Lung (tissue), 12 donors: Measurements from ENCODE around the gene CHI3L1. TPM values are rescaled to one million over a fixed set of nuclear protein-coding genes. Genes with fewer than 3 reads are reported as not detected.

ENCODE experiments used
- ATAC-seq: fragments of 200-7000 bp; cut with Tn5 transposase; one replicate; pipeline ENCODE4 v1.9.1; 2020; ENCODE audit warnings: moderate number of reproducible peaks; ENCODE audit not compliant: insufficient read depth, low FRiP score
- DNase-seq, 3 donors: peaks; one replicate each; pipeline ENCODE4 v3.0.0-alpha.2; 2013 to 2017
- H3K27ac ChIP-seq, 2 donors: one replicate each; pipeline ENCODE4 v1.5.1; 2013; ENCODE audit warnings: mild to moderate bottlenecking in 2 of 2, moderate library complexity in 2 of 2, control low read depth in 1 of 2, inconsistent platforms in 1 of 2, low read depth in 1 of 2, low read length in 1 of 2
- H3K27me3 ChIP-seq, 3 donors: one replicate each; pipeline ENCODE4 v1.5.1; 2013; ENCODE audit warnings: low read length in 2 of 3; ENCODE audit not compliant: control insufficient read depth in 3 of 3, insufficient read depth in 3 of 3
- H3K36me3 ChIP-seq, 4 donors: one replicate each; pipeline ENCODE4 v1.5.1; 2013; ENCODE audit warnings: low read length in 4 of 4, mild to moderate bottlenecking in 1 of 4, moderate library complexity in 1 of 4; ENCODE audit not compliant: control insufficient read depth in 4 of 4, insufficient read depth in 4 of 4
- H3K4me1 ChIP-seq, 5 donors: one replicate each; pipeline ENCODE4 v1.5.1; 2013; ENCODE audit warnings: low read length in 5 of 5, mild to moderate bottlenecking in 2 of 5, moderate library complexity in 1 of 5; ENCODE audit not compliant: control insufficient read depth in 5 of 5, insufficient read depth in 5 of 5
- H3K4me3 ChIP-seq: one replicate; pipeline ENCODE4 v1.5.1; 2013; ENCODE audit warnings: mild to moderate bottlenecking, control low read depth, moderate library complexity
- H3K9ac ChIP-seq, 2 donors: one replicate each; pipeline ENCODE4 v1.5.1; 2013; ENCODE audit warnings: low read length in 2 of 2, control low read depth in 1 of 2; ENCODE audit not compliant: insufficient read depth in 1 of 2
- H3K9me3 ChIP-seq, 4 donors: one replicate each; pipeline ENCODE4 v1.5.1; 2013; ENCODE audit warnings: low read length in 3 of 4, mild to moderate bottlenecking in 1 of 4, moderate library complexity in 1 of 4; ENCODE audit not compliant: control insufficient read depth in 4 of 4, insufficient read depth in 3 of 4
- CTCF ChIP-seq: IDR thresholded peaks from 2 replicates; pipeline ENCODE4 v1.5.1; 2012; ENCODE audit warnings: mild to moderate bottlenecking; ENCODE audit errors: control extremely low read depth, extremely low read depth
- WGBS, 2 donors: extraction: QIAGEN DNeasy Blood & Tissue Kit; methylation state at CpG; one replicate each; pipeline ENCODE4 v1.1.7; 2013; 5-methylcytosine and 5-hydroxymethylcytosine counted together
- polyA plus RNA-seq, 2 donors: library from polyadenylated mRNA; stranded (reverse); fragments of 200-250 nt; gene quantifications; one replicate each; pipeline ENCODE4 v1.2.1, GENCODE V29; 2013
- total RNA-seq, 2 donors: library from RNA; depleted of rRNA in 1 of 2; stranded (reverse); fragments of >200 nt in 1 of 2; gene quantifications; one replicate each; pipeline ENCODE4 v1.2.1, GENCODE V29; 2014 to 2021
- donor health status: control.
- donor health status: control.
- donor health status: Bipolar disorder and iron deficiency.
- donor health status: healthy.
- donor health status: DM: yes; HTN: yes; CAD: no.

Gene CHI3L1
- total and polyA plus RNA-seq, 4 donors: 46.4 to 169 (median 110) TPM

GRCh38 chr1:203137324-203137723 lies 49.2 kb downstream of the CHI3L1 start:
- Histone ChIP-seq H3K4me1 (peaks cover 0 to 7% (median 0%) of the 10 kb centered on the region in 5 donors), H3K27me3 (peaks cover 0 to 2% (median 0%) of the 10 kb centered on the region in 3 donors), H3K27ac (no peak overlapping the region), H3K9me3 (no peaks in the 10 kb centered on the region), H3K4me3 (no peak overlapping the region), H3K36me3 (no peaks in the 10 kb centered on the region), H3K9ac (no peak overlapping the region)
- DNase-seq (no peak), ATAC-seq (no peak)
- WGBS, 2 donors: 94% methylated on average over 4 of the region's 4 CpGs
- TF ChIP-seq CTCF: no peak

- TF ChIP-seq CTCF: no peak
- Histone ChIP-seq H3K9me3 (no peaks in the 10 kb centered on the region), H3K27ac (no peak overlapping the region), H3K36me3 (no peaks in the 10 kb centered on the region), H3K27me3 (peaks cover 0 to 2% (median 0%) of the 10 kb centered on the region in 3 donors), H3K4me3 (no peak overlapping the region), H3K9ac (no peak overlapping the region), H3K4me1 (peaks cover 0 to 7% (median 0%) of the 10 kb centered on the region in 5 donors)
- WGBS, 2 donors: 95 to 96% methylated on average over 1 of the region's 1 CpG
- DNase-seq (no peak), ATAC-seq (no peak)
These were observed 50.0 kb downstream of the CHI3L1 start for GRCh38 chr1:203136409-203137042.

GRCh38 chr1:203135636-203136305 lies 50.7 kb downstream of the CHI3L1 start:
- no peak for DNase-seq
- TF ChIP-seq CTCF: no peak
- ATAC-seq: peak; percentile 8
- no peak overlapping the region for H3K4me3 ChIP-seq
- peaks cover 0 to 2% (median 0%) of the 10 kb centered on the region in 3 donors for H3K27me3 ChIP-seq
- 16 to 34% methylated on average over 8 of the region's 8 CpGs for WGBS, 2 donors
- H3K4me1 ChIP-seq: peaks cover 0 to 3% (median 0%) of the 10 kb centered on the region in 5 donors
- H3K9me3 ChIP-seq: no peaks in the 10 kb centered on the region
- no peak overlapping the region for H3K9ac ChIP-seq
- no peak overlapping the region for H3K27ac ChIP-seq
- H3K36me3 ChIP-seq: no peaks in the 10 kb centered on the region
